DMS153 treated with DMSO at 0.1 percent for 48 hours (cell line): ENCODE measurements around the gene KLHL30.

Source experiments
- DNase-seq: peaks from one replicate; lab custom pipeline; 2025; ENCODE audit not compliant: unreplicated experiment; lab: John Stamatoyannopoulos, UW

KLHL30 gene

DNA sequence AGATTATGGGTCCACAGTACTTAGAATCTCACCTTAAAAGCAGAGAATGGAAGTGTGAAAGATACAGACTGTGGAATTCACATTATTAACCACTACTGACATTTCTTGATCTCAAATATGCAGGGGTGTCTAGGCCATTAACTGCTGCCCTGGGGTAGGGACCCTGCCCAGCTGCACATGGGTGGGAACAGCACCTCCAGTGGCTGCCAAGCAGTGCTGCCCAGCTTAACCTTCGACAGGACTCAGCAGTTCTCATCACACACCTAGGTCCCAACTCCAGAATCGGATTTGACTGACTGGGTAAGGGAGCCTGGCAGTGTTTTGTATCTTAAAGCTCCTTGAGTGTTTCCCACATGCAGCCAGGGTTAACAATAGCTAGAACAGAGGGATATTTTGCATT lies 35.2 kb downstream of the KLHL30 start:
- DNase-seq: no peak

DNA sequence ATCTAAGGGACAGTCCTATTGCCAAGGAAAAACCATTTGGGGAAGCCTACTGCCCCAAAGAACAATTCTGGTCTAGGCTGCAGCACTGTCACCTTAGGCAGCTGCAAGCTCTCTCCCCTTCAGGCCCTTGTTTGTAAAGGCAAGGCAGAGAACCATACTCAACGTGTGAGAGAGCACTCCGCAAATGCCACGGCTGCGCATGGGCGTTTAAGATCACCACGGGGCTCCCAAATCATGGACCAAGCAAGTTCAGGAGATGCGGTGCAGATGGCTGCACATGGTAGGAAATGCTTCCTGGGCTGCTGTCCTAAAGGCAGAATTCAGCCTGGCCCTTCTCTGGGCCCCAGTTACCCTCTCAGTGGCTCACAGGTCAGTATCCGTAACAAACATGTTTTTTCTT lies 35.8 kb downstream of the KLHL30 start:
- no peak for DNase-seq

DNA sequence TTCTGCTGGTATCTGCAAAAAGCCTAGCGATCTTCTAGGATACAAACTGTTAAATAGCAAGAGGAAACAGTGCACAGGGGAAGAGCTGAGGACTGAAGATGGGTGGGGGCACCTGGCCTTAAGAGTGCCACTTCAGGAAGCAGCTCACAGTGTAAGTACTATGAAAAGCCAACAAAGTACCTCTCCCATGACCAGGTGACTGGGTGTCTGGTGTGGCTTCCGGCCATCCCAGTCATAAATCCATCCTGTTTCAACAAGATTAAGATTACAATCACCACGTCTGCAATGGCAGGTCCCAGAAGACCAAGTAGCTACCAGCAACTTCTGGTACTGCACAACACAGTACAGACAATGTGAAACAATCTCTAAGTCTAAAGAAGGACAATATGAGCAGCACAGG lies 36.2 kb downstream of the KLHL30 start:
- peak; percentile 65 for DNase-seq

DNA sequence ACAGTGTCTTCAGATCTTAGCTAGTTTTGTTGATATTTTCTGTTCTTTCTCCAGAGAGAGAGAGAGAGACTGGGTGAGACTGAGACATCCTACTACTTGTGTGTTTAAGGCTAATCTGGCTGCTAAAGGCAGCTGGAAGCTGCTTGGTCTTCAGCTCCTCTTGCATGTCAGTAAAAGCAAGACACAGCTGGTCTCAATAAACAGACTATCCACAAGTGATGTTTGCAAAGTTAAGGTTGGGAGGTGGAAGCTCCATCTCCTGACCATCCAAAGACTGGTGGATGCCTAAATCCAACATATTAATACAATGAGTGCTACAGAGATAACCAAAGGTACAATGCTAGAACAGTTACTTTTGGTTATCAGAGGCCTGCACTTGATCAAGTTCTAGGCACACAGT lies 38.1 kb downstream of the KLHL30 start:
- DNase-seq: no peak

DNA sequence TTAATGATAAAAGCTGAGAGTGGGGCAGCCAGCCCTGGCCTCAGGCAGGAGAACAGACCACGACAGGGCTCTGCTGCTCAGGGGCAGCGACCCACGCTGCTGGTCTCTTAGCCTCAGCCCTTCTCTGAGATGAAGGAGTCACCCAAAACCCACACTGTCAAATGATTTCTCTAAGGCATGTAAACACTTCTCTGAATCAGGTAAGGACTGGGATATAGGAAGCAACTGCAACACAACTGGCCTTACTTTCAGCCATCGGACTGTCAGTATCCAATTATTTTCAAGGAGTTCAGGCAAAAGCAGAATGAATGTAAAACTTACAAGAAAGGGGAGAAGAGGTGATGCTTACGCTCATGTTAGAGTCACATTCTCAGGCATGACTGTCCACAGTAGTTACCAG lies 42.1 kb downstream of the KLHL30 start:
- DNase-seq: no peak

DNA sequence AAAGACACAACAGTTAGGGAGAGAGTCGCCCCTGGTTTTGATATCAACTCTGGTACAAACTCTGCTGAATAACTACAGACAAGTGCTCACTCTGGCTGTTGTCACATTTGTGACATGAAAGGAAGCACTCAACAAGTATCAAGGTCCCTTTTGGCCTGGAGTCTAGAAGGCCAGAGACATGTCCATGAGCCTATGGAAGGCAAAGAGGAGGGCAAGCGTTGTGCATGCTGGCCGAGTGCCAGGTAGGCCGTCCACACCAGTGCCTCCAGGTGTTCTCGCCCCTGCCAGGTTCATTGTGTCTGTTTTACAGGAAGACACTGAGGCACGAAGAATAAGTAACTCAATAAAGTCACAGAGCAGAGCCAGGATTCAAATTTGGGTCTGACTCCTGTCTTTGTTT lies 43.9 kb downstream of the KLHL30 start:
- no peak for DNase-seq

DNA sequence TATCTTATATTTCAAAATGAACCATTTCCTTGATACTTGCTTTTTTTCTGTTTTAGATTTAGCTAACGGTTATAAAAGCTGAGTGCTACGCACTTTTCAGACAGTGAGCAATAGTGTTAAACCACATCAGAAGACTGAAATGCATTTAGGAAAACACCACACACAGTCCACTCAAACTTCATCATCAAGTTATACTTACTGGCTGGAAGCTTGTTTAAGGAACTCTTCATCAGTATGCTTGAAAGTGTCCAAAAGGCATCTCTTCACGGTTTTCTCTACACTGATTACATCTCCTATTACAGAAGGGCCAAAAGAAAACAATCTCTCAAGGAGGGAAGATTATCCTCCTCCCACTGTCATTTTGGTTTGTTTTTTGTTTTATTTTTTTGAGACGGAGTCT lies 45.4 kb downstream of the KLHL30 start:
- DNase-seq: no peak

DNA sequence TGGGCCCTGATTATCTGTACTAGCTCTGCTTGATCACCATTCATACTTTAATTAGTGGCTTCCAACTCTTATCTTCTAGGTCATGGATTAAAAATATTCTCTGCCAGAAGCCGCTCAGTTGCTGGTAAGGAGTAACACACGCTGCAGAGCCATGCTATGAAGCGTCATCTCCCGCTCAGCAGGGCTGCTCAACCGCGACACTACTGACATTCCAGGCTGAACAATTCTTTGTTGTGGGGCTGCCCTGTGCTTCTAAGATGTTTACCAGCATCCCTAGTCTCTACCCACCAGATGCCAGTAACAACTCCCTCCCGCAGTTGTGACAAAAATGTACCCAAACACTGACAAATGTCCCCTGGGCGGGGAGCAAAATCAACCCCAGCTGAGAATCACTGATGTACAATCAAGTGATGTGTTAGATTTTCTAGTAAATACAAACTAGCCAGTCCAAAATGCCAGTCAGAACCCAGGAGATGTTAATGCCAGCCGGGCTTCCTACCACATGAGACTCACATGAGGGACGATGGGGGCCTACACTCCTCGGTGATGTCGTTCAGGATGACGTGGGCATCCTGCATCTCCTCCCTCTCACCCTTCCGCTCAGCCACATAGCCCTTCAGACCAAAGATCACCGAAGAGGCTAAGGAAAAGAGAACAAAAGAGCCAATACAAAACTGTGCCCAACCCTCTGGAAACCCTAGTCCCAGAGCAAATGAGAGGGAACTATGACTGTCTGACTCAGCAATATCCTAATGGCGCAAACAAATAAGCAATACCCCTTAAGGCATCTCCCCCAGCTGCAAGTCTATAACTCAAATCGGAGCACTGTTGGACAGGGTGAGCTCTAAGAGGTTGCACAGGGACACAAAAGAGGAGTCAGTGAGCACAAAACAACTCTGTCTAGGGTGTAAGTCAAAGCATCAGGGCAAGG lies 49.4 kb downstream of the KLHL30 start:
- no peak for DNase-seq

DNA sequence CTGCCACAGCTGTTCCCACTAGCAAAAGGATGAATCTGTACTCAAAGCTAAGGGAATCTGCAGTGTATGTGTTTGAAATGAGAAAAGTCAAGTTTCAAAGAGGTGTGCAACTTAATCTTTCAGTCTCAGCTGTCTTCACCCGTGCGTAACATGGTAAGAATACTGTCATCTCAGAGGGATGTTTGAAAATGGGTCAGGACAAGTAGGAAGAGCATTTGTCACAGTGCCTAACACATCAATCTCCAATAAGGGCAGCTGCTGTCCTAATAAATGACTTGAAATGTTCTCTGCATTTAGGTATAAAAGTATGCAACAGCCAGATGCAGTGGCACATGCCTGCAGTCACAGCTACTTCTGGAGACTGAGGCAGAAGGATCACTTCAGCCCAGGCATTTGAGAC lies 52.0 kb downstream of the KLHL30 start:
- no peak for DNase-seq
